Cardiac fibroblast (primary cell): ENCODE results near the gene ACTR6.

Experiments
- DNase-seq, 2 donors: peaks; one replicate each; pipeline versions ENCODE4 v3.0.0 to v3.0.0-alpha.2; 2010; ENCODE audit warnings: low read depth in 2 of 2
- H3K4me3 ChIP-seq, 2 donors: replicated peaks in 1 of 2; 1 replicate in 1 of 2; 2 replicates in 1 of 2; pipeline ENCODE4 v1.5.1; 2011; ENCODE audit warnings: low read depth in 2 of 2, low read length in 2 of 2, mild to moderate bottlenecking in 2 of 2, moderate library complexity in 1 of 2
- TF ChIP-seq, protein P1 (sequence below): IDR thresholded peaks from one replicate; pipeline ENCODE4 v1.5.1; 2011; ENCODE audit warnings: low read depth, mild to moderate bottlenecking, low read length, inconsistent platforms

The ACTR6 gene

GRCh38 chr12:100234591-100235304 is 34.1 kb downstream of the ACTR6 start:
- peak; percentile 71 to 76 for DNase-seq
- peak overlapping the region in 1 of 2 donors; percentile 7 for H3K4me3 ChIP-seq
- TF ChIP-seq, protein P1, sequence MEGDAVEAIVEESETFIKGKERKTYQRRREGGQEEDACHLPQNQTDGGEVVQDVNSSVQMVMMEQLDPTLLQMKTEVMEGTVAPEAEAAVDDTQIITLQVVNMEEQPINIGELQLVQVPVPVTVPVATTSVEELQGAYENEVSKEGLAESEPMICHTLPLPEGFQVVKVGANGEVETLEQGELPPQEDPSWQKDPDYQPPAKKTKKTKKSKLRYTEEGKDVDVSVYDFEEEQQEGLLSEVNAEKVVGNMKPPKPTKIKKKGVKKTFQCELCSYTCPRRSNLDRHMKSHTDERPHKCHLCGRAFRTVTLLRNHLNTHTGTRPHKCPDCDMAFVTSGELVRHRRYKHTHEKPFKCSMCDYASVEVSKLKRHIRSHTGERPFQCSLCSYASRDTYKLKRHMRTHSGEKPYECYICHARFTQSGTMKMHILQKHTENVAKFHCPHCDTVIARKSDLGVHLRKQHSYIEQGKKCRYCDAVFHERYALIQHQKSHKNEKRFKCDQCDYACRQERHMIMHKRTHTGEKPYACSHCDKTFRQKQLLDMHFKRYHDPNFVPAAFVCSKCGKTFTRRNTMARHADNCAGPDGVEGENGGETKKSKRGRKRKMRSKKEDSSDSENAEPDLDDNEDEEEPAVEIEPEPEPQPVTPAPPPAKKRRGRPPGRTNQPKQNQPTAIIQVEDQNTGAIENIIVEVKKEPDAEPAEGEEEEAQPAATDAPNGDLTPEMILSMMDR = peak; percentile 75

- TF ChIP-seq, protein P1 = no peak
- no peak overlapping the region for H3K4me3 ChIP-seq
- DNase-seq = no peak
These were observed 38.2 kb downstream of the ACTR6 start for GRCh38 chr12:100238801-100239200.

DNA sequence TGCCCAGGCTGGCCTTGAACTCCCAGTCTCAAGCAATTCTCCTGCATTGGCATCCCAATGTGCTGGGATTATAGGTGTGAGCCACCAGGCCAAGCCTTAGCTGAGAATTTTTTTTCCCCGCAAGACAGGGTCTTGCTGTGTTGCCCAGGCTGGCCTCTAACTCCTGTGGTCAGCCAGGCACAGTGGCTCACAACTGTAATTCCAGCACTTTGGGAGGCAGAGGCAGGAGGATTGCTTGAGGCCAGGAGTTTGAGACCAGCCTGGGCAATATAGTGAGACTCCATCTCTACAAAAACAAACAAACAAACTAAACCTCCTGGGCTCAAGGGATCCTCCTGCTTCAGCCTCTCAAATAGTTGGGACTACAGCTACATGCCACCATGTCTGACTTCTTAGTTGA is 39.0 kb downstream of the ACTR6 start:
- TF ChIP-seq, protein P1 = no peak
- no peak overlapping the region for H3K4me3 ChIP-seq
- no peak for DNase-seq

DNA sequence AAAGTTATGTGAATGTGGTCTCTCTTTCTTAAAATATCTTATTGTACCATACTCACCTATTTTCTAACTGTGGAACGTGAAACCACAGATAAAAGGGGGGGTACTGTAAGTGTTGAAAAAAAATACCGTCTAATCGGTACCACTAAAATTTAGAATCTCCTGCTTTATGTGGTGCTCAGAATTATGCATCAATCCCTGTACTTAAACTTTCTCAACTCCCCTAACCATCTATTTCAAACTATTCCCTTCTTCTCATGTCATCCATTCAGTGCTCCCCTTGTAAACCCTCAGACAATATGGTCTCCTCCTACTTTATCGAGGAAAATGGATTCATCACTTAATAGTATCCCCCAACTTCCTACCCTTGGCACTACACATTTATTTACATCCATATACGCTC is 42.5 kb downstream of the ACTR6 start:
- DNase-seq = no peak
- TF ChIP-seq, protein P1 = no peak
- H3K4me3 ChIP-seq = no peak overlapping the region

DNA sequence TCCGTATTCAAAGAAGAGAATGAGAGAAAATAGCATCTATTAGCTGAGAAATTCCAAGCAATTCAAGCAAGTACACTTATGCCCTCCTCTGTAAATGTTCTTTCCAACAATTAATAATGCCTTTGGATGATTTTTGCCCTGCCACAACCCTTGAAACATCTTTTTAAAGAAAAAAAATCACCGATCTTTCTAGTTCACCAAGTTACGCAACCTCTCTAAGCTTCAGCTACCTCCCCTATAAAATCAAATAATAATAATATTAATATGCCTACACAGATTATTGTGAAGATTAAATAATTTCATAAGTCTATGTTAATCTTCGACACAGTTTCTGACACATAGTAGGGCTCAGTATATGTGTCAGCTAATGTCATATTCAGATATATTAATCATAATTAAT is 47.1 kb downstream of the ACTR6 start:
- TF ChIP-seq, protein P1 = no peak
- H3K4me3 ChIP-seq = no peak overlapping the region
- DNase-seq = no peak

DNA sequence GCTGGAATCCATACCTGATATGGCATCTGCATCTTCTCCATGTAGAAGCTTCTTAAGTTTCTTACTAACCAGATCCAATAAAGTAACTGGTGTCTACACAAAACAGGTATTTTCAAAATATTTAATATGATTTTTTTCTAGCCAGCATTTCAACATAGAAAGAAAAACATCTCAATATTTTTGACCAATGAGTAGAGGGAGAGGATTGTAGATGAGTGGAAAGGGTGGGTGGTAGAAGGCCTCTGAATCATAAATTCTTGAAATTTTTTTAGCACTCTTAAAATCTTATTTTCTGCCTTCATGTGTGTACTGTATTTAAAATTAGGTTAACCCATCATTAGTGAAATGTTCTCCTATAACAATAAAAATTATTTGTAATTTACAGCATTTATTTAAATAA is 48.3 kb downstream of the ACTR6 start:
- TF ChIP-seq, protein P1 = no peak
- peak in 1 of 2 donors; percentile 55 for DNase-seq
- H3K4me3 ChIP-seq = no peak overlapping the region

DNA sequence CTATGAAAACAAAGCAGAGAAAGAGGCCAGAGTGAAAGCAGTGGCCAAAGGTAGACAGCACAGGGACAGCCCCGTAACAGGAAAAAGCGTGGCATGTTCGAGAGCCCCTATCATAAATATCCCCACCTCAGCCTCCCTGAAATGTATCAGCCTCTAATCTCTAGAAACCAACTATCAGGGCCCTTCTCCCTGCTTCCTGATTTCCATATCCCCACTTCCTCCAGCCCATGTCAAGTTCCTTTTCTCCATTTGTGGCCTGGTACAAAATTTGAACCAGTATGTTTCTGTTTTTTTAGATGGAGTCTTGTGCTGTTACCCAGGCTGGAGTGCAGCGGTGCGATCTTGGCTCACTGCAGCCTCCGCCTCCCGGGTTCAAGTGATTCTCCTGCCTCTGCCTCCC is 49.3 kb downstream of the ACTR6 start:
- DNase-seq = no peak
- H3K4me3 ChIP-seq = no peak overlapping the region
- TF ChIP-seq, protein P1 = no peak
